ENCODE measurements around the gene DEPDC5. TPM values are rescaled to one million over a fixed set of nuclear protein-coding genes. Genes with fewer than 3 reads are reported as not detected.
"Not testable (repeated sequence)": the region's sequence is repeated elsewhere in the genome, so short reads cannot be mapped to it uniquely, and the experiment has no call there.

Gene DEPDC5
- total RNA-seq, 1 donor from 2014 or later = 16.7 TPM

- ATAC-seq (no peak), DNase-seq (no peak)
- intact Hi-C loops (cut with micrococcal nuclease) = no loop called here
Measured at GRCh38 chr22:31802575-31802974, 48.8 kb downstream of the DEPDC5 start.

GRCh38 chr22:31806751-31807150 lies 52.9 kb downstream of the DEPDC5 start:
- DNase-seq (no peak), ATAC-seq (no peak)
- intact Hi-C loops (cut with micrococcal nuclease) = no loop called here

DNA sequence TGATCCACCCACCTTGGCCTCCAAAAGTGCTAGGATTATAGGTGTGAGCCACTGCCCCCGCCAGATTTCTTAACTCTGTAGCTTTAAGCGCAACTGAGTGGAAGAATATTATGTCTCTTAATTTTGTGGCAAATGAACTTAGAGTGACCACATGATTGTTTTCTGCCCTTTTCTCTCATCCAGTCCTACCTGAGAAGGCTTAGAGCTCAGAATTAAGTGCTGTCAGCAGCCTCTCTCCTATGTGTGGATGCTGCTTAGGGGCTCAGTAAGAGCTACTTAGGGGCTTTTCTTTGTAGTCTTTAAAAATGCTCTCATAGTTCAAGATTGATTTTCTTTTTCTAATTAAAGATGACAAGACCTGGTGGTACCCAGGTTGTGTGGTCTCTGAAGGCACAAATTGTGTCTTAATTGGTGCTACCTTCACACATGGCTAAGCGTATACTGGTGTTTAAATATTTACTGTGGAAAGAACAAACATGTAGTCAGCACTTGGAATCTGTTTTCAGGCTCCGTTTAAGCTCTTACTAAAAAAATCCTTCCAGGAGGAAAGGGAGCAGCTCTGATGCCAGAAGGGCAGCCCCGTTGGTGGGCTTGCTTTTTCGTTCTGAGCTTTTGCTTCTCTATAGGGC lies 59.3 kb downstream of the DEPDC5 start:
- DNase-seq (no peak), ATAC-seq (no peak)
- intact Hi-C loops (cut with micrococcal nuclease) = no loop called here

DNA sequence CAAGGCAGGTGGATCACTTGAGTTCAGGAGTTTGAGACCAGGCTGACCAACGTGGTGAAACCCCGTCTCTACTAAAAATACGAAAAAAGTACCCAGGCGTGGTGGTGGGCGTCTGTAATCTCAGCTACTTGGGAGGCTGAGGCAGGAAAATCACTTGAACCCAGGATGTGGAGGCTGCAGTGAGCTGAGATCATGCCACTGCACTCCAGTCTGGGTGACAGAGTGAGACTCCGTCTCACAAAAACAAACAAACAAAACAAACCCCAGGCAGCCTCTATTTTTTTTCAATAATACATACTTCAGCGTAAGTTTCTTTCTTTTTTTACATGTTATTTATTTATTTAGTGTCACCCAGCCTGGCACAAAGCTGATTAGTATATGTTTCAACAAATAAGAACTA lies 60.1 kb downstream of the DEPDC5 start:
- ATAC-seq; DNase-seq; intact Hi-C loops (cut with micrococcal nuclease): not testable (repeated sequence)

- DNase-seq (no peak), ATAC-seq (no peak)
- intact Hi-C loops (cut with micrococcal nuclease) = no loop called here
Measured at GRCh38 chr22:31814942-31815341, 61.1 kb downstream of the DEPDC5 start.

- DNase-seq; ATAC-seq; intact Hi-C loops (cut with micrococcal nuclease): not testable (repeated sequence)
Measured at GRCh38 chr22:31815383-31815814, 61.6 kb downstream of the DEPDC5 start.

DNA sequence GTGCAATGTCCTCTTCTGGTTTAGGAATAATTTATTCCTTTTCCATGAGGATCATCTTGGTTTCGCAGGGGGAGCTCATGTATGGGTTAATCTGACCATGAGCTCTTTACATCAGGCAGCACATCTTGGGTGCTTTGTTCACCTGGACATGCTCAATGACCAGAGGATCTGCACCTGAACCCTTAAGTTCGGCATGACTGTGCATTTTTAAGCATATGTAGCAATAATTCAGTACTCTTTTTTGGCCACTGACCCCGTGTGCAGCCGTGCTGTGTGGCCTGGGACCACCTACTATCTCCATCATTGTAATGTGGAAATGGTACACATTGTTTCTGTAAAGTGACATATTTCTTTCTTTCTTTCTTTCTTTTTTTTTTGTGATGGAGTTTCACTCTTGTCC lies 62.9 kb downstream of the DEPDC5 start:
- intact Hi-C loops (cut with micrococcal nuclease) = no loop called here
- DNase-seq (no peak), ATAC-seq (no peak)

DNA sequence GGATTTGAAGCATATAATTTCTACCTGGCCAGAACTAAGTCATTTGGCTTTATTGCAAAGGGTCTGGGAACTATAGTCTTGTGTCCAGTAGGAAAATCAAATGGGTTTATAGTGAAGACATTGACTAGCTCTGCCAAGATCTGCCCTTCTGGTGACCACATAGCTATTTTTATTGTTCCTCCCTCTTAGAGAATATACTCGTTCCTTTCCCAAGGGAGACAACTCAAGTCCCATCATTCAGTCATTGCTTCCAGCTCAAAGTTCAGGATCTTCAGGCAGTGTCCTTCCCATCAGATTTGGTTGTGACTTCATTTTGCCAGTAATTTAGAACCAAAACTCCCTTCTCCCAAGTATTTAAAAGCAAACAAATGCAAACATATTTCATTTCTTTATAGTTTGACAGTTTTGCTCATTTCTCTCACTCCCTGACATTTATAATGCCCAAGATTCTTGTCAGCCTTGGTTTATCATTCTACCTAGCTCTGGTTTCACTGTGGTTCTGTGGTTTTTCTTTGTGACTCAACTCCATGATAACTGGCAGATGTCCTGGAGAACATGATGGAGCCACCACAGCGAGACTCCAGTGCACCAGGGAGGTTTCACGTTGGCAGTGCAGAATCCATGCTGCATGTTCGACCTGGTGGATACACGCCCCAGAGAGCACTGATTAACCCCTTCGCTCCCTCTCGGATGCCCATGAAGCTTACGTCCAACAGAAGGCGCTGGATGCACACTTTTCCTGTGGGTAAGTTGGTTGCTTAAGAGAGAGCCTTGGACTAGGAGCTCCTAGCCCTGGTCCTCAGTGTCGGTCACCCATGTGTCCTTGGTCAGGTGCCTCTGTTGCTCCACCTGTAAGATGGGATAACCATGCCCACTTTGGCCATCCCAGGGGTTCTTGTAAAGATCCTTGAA lies 64.9 kb downstream of the DEPDC5 start:
- ATAC-seq = no peak
- intact Hi-C loops (cut with micrococcal nuclease) = no loop called here
- no peak for DNase-seq

DNA sequence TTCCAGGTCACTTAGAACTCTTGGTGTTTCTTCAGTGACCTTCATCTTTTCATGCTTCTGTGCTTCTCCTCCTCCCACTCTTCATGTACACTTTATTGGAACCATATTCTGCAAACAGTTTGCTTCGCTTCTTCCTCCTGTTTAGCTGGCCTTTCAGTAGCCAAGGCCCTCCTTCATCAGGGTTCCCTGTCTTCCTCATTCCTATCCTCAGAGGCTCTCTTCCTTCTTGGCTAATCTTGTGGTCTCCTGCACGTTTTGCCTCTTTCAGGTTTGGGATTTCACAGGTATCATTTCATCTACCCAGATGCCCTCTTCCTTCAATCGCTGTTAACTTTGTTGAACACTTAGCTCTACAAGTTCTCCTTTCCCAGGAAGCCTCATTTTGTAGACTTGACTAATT lies 66.8 kb downstream of the DEPDC5 start:
- DNase-seq = no peak
- no peak for ATAC-seq
- intact Hi-C loops (cut with micrococcal nuclease) = no loop called here

DNA sequence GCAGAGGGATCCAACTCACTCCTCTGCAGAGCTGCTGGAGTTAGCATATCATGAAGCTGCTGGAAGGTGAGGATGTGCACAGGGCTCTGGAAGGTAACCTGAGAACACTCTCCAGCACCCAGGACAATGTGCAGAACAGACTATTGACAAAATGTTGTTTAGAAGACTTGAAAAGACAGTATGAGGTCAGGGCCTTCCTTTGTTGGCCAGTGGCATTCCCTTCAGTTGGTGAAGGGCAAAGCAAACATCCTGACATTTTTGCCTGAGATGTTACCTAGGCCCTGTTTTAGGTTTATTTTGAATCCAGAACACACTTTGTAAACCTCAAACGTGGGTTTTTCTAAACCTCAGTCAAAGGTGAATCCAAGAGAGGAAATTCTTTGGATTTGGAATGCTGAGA lies 67.8 kb downstream of the DEPDC5 start:
- intact Hi-C loops (cut with micrococcal nuclease) = no loop called here
- DNase-seq (no peak), ATAC-seq (no peak)

DNA sequence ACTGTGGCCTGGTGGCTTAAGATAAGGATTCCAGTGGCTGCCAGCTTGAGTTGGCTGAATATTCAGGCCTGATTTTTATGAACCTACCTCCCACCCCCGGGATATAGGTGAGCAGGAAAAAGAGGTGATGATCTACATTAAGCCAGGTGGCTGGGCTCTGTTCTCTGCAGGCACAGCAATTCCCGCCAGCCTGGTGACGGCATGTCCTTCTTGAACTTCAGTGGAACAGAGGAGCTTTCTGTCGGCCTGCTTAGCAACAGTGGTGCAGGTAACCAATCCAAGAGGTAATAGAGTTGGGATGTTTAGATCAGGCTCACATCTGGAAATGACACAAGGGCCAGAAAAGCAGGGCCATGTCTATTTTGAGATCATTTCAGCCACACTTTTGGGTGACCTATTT lies 68.7 kb downstream of the DEPDC5 start:
- DNase-seq (no peak), ATAC-seq (no peak)
- intact Hi-C loops (cut with micrococcal nuclease) = no loop called here

GRCh38 chr22:31825513-31825912 lies 71.7 kb downstream of the DEPDC5 start:
- DNase-seq (no peak), ATAC-seq (no peak)
- intact Hi-C loops (cut with micrococcal nuclease) = no loop called here

GRCh38 chr22:31826443-31826842 lies 72.6 kb downstream of the DEPDC5 start:
- intact Hi-C loops (cut with micrococcal nuclease) = no loop called here
- ATAC-seq = no peak
- no peak for DNase-seq

DNA sequence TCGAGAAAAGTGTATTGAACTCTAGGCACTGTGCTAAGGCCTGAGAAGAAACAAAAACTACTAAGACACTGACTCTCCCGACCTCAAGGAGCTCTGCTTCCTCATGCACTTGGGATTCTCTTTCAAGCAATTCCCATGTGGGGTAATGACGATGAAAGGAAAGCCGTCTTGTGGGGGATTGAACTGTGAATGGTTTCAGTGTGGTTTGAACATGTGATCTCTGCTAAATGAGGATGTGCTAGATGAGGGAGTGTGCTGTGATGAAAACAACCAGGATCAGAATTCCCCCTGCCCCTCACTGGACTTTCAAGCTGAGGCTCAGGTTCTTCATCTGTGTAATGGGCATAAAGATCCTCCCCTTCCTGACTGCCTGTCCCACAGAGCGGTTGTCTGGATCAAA lies 74.9 kb downstream of the DEPDC5 start:
- DNase-seq (no peak), ATAC-seq (no peak)
- intact Hi-C loops (cut with micrococcal nuclease) = no loop called here

- DNase-seq = no peak
- no peak for ATAC-seq
- intact Hi-C loops (cut with micrococcal nuclease) = no loop called here
Measured at GRCh38 chr22:31829505-31829904, 75.7 kb downstream of the DEPDC5 start.

GRCh38 chr22:31830721-31831070 lies 76.9 kb downstream of the DEPDC5 start:
- intact Hi-C loops (cut with micrococcal nuclease) = no loop called here
- DNase-seq (no peak), ATAC-seq (no peak)

DNA sequence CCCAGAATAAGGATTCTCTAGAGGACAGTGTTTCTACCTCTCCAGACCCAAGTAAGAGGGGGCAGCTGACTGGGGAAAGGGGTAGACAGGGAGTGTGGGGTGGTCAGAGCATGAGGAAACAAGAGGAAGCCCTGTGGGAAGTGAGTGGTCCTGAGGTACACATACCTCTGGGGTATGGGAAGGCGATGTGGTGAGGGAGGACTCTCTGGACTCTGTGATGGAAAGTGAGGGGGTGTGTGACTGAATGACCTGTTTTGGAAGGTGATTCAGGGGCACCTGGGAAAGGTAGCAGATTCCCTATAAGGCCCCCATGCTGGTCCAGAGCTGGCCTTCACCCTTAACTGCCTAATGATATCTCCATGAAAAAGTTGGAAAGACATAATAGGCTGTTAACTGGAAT lies 80.1 kb downstream of the DEPDC5 start:
- no peak for DNase-seq
- intact Hi-C loops (cut with micrococcal nuclease) = no loop called here
- no peak for ATAC-seq

GRCh38 chr22:31836010-31836409 lies 82.2 kb downstream of the DEPDC5 start:
- DNase-seq = no peak
- ATAC-seq = no peak
- intact Hi-C loops (cut with micrococcal nuclease) = no loop called here

GRCh38 chr22:31838917-31839316 lies 85.1 kb downstream of the DEPDC5 start:
- ATAC-seq = no peak
- intact Hi-C loops (cut with micrococcal nuclease) = no loop called here

GRCh38 chr22:31839986-31840385 lies 86.2 kb downstream of the DEPDC5 start:
- ATAC-seq (no peak), DNase-seq (no peak)
- intact Hi-C loops (cut with micrococcal nuclease) = no loop called here

More at GRCh38 chr22:31838917-31839316, 85.1 kb downstream of the DEPDC5 start:
- DNase-seq = no peak

GRCh38 chr22:31840585-31840984 lies 86.8 kb downstream of the DEPDC5 start:
- ATAC-seq (no peak), DNase-seq (no peak)
- intact Hi-C loops (cut with micrococcal nuclease) = no loop called here

Measured in left ventricle myocardium superior (tissue), 1 donor.